ENCODE data around the gene STOML3. TPM values are rescaled to one million over a fixed set of nuclear protein-coding genes. Genes with fewer than 3 reads are reported as not detected.

Gene STOML3
- total RNA-seq, 4 donors from 2014 or later = not detected

DNA sequence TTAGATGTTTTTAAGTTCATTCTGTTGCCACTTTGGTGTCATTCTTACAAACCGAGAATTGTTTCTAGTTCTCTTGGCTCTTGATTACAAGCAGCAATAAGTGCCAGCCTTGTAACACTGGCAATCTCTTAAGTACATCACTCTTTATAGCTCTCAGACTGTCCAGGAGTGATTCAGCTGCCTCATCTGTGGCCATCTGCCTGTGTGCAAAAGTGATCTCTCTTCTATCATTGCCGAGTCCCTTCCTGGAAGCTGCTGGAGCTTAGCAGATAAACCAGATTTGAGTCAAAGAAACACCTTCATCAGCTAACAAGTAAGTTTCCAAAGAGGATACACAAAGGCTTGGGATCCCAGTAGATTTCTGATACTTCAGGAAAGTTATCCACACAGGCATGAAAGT, 23.2 kb downstream of the STOML3 start:
- DNase-seq (ENCODE audit: low spot score) = no peak
- TF ChIP-seq, protein P1, sequence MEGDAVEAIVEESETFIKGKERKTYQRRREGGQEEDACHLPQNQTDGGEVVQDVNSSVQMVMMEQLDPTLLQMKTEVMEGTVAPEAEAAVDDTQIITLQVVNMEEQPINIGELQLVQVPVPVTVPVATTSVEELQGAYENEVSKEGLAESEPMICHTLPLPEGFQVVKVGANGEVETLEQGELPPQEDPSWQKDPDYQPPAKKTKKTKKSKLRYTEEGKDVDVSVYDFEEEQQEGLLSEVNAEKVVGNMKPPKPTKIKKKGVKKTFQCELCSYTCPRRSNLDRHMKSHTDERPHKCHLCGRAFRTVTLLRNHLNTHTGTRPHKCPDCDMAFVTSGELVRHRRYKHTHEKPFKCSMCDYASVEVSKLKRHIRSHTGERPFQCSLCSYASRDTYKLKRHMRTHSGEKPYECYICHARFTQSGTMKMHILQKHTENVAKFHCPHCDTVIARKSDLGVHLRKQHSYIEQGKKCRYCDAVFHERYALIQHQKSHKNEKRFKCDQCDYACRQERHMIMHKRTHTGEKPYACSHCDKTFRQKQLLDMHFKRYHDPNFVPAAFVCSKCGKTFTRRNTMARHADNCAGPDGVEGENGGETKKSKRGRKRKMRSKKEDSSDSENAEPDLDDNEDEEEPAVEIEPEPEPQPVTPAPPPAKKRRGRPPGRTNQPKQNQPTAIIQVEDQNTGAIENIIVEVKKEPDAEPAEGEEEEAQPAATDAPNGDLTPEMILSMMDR (IDR thresholded peaks at IDR 0.05) = no peak
- no peak for ATAC-seq (ENCODE audit: low FRiP score)

GRCh38 chr13:38965281-38965680, 25.4 kb downstream of the STOML3 start:
- TF ChIP-seq, protein P1 (IDR thresholded peaks at IDR 0.05) = no peak
- no peak for DNase-seq (ENCODE audit: low spot score)
- no peak for ATAC-seq (ENCODE audit: low FRiP score)

DNA sequence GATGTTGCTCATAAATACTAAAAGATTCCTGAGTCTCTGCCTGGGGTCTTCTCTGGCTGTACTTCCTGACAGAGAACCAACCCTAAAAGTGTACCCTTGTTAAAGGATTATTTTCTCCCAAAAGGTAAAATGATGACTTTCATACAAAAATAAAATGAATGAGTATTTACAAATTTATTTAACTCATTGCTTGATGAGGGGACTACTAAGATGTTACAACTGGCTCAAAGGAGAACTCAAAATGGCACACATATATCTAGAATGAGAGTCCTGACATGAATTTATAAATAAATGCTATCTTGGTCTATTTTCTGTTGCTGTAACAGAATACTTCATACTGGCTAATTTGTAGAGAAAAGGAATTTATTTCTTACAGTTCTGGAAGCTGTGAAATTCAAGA, 30.5 kb downstream of the STOML3 start:
- no peak for ATAC-seq (ENCODE audit: low FRiP score)
- no peak for DNase-seq (ENCODE audit: low spot score)
- TF ChIP-seq, protein P1 (IDR thresholded peaks at IDR 0.05) = no peak

GRCh38 chr13:38957794-38958592, 32.6 kb downstream of the STOML3 start:
- DNase-seq (ENCODE audit: low spot score) (no peak), ATAC-seq (ENCODE audit: low FRiP score) (no peak)
- TF ChIP-seq, protein P1 (IDR thresholded peaks at IDR 0.05) = no peak

DNA sequence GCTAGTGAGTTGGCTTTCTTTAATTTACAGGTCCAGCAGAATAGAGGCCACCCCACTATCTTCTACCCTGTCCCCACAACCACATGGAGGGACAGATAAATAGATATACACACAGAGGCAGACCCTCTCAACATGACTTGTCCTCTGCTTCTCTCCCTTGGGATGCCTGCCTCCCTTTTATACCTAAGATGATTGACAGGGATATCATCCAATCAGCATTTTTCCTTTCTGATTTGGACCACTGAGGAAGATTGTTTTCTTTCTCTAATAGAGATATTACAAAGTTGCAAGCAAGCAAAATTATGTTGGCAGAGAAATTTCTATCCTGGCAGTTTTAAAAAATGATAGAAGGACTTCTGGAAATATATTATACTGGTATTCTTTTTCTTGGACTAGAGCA, 35.8 kb downstream of the STOML3 start:
- ATAC-seq (ENCODE audit: low FRiP score) = no peak
- no peak for DNase-seq (ENCODE audit: low spot score)

DNA sequence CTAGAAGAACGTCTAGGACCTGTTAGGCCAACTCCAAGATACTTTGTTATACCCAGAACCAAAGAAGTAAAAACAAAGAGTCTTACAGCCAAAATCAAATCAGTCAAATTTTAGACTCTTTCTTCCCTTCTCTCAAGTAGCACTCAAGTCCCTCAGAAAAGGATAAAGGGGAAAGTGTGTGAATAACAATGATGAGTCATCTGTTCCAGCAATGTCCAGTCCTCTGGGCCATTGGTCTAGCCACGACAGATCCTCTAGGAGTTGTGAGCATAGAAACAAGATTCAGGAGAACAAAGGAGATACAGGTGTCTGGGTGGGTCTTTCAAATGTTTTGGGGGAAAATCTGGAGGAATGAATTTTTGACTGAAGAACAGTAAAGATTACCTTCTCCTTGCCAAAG, 36.3 kb downstream of the STOML3 start:
- no peak for ATAC-seq (ENCODE audit: low FRiP score)
- TF ChIP-seq, protein P1 (IDR thresholded peaks at IDR 0.05) = no peak
- DNase-seq (ENCODE audit: low spot score) = no peak

More for the DNA sequence above, 35.8 kb downstream of the STOML3 start:
- TF ChIP-seq, protein P1 (IDR thresholded peaks at IDR 0.05) = no peak

- no peak for DNase-seq (ENCODE audit: low spot score)
- TF ChIP-seq, protein P1 (IDR thresholded peaks at IDR 0.05) = no peak
- ATAC-seq (ENCODE audit: low FRiP score) = no peak
Observed at GRCh38 chr13:38952827-38953226, 37.8 kb downstream of the STOML3 start.

Data from omental fat pad (tissue), 4 donors.